BE2C (cell line): ENCODE measurements around the gene NPHP1.

Source experiments
- DNase-seq: peaks from one replicate; pipeline ENCODE4 v3.0.0-alpha.2; 2020
- H3K27me3 ChIP-seq: fragments of 250-450 bp; sonication (Bioruptor Pico); 2 replicates; pipeline ENCODE4 v1.5.1; 2020; ENCODE audit warnings: mild to moderate bottlenecking
- H3K36me3 ChIP-seq: fragments of 250-450 bp; sonication (Bioruptor Pico); 2 replicates; pipeline ENCODE4 v1.5.1; 2020; ENCODE audit warnings: mild to moderate bottlenecking
- H3K4me1 ChIP-seq: fragments of 250-450 bp; sonication (Bioruptor Pico); 2 replicates; pipeline ENCODE4 v1.5.1; 2020
- H3K4me3 ChIP-seq: 2 replicates; pipeline ENCODE4 v1.5.1; 2011; ENCODE audit warnings: low read depth, low read length
- H3K9me3 ChIP-seq: fragments of 250-450 bp; sonication (Bioruptor Pico); 2 replicates; pipeline ENCODE4 v1.5.1; 2020
- TF ChIP-seq, protein P1 (sequence below): IDR thresholded peaks from 2 replicates; pipeline ENCODE4 v1.5.1; 2012; ENCODE audit warnings: mild to moderate bottlenecking, low read depth, low read length

Gene NPHP1

DNA sequence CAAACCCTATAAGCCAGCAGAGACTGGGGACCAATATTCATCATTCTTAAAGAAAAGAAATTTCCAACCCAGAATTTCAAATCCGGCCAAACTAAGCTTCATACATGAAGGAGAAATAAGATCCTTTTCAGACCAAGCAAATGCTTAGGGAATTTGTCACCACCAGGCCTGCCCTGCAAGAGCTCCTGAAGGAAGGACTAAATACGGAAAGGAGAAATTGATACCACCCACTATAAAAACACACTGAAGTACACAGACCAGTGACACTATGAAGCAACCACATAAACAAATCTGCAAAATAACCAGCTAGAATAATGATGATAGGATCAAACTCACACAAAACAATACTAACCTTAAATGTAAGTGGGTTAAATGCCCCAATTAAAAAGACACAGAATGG lies 22.4 kb downstream of the NPHP1 start:
- no peaks in the 10 kb centered on the region for H3K4me1 ChIP-seq
- no peak for DNase-seq

DNA sequence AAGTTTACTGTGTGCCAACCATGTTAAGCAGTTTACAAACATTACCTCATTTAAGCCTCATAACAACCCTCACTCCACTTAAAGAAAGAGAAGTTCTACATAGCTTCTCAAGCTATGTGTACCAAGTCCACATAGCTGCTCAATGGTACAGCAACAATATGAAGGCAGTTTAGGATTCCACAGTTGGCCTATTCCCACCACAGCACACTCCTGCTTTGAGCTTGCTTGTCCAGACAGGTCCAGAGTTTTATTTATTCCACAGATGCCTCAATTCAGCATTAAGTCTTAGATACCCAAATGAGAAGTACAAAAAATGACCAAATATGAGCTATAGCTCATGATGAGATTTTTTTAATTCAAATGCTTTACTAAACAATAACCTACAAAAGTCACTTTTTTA lies 24.8 kb downstream of the NPHP1 start:
- H3K27me3 ChIP-seq = no peaks in the 10 kb centered on the region
- H3K9me3 ChIP-seq = no peaks in the 10 kb centered on the region
- no peak for DNase-seq
- no peaks in the 10 kb centered on the region for H3K4me1 ChIP-seq
- H3K4me3 ChIP-seq = no peak overlapping the region
- TF ChIP-seq, protein P1, sequence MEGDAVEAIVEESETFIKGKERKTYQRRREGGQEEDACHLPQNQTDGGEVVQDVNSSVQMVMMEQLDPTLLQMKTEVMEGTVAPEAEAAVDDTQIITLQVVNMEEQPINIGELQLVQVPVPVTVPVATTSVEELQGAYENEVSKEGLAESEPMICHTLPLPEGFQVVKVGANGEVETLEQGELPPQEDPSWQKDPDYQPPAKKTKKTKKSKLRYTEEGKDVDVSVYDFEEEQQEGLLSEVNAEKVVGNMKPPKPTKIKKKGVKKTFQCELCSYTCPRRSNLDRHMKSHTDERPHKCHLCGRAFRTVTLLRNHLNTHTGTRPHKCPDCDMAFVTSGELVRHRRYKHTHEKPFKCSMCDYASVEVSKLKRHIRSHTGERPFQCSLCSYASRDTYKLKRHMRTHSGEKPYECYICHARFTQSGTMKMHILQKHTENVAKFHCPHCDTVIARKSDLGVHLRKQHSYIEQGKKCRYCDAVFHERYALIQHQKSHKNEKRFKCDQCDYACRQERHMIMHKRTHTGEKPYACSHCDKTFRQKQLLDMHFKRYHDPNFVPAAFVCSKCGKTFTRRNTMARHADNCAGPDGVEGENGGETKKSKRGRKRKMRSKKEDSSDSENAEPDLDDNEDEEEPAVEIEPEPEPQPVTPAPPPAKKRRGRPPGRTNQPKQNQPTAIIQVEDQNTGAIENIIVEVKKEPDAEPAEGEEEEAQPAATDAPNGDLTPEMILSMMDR = no peak
- H3K36me3 ChIP-seq = no peaks in the 10 kb centered on the region

More for the DNA sequence above, 22.4 kb downstream of the NPHP1 start:
- TF ChIP-seq, protein P1 = no peak
- Histone ChIP-seq H3K9me3 (no peaks in the 10 kb centered on the region), H3K4me3 (no peak overlapping the region), H3K27me3 (no peaks in the 10 kb centered on the region), H3K36me3 (no peaks in the 10 kb centered on the region)

DNA sequence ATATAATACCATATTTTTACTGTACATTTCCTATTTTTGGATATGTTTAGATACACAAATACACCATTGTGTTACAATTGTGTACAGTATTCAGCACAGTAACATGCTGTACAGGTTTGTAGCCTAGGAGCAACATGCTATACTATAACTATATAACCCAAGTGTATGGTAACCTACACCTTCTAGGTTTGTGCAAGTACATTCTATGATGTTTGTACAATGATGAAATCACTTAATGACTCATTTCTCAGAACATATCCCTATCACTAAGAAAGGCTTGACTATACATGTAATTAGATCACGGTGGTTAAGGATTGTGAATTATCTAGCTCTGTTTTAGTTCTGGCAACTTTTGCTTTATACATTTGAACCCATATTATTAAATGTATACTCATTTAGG lies 31.3 kb downstream of the NPHP1 start:
- Histone ChIP-seq H3K4me3 (no peak overlapping the region), H3K27me3 (no peaks in the 10 kb centered on the region), H3K36me3 (no peaks in the 10 kb centered on the region), H3K4me1 (no peaks in the 10 kb centered on the region), H3K9me3 (no peaks in the 10 kb centered on the region)
- no peak for DNase-seq
- TF ChIP-seq, protein P1 = no peak

DNA sequence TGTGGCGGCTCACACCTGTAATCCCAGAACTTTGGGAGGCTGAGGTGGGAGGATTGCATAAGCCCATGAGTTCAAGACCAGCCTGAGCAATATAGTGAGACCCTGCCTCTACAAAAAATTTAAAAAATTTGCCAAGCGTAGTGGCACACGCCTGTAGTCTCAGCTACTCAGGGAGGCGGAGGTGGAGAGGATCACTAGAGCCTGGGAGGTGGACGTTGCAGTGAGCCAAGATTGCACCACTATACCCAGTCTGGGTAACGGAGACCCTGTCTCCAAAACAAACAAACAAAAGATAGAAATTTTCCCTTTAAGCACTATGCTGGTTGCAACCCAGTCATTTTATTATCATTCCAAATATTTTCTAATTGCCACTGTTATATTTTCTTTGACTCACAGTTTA lies 32.3 kb downstream of the NPHP1 start:
- Histone ChIP-seq H3K27me3 (no peaks in the 10 kb centered on the region), H3K9me3 (no peaks in the 10 kb centered on the region), H3K36me3 (no peaks in the 10 kb centered on the region), H3K4me1 (no peaks in the 10 kb centered on the region), H3K4me3 (no peak overlapping the region)
- TF ChIP-seq, protein P1 = no peak
- no peak for DNase-seq

DNA sequence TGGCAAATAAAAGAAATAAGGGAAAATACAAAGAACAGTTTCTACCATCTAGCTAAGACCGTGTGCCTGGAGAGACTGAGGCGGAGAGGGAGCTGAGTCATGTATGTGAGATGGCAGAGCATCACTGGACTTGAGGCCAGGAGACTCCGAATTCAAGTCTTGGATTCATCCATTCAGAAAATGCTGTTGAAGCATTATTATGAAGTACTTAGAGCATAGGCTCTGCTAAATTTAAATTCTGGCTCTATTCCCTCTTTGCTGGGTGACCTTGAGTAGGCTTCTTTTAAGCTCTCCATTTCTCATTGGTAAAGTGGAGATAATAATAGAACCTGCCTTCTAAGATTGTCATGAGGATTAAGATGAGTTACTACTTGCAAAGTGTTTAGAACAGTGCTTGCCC lies 34.7 kb downstream of the NPHP1 start:
- no peak for DNase-seq
- Histone ChIP-seq H3K4me3 (no peak overlapping the region), H3K4me1 (no peaks in the 10 kb centered on the region), H3K9me3 (no peaks in the 10 kb centered on the region), H3K36me3 (no peaks in the 10 kb centered on the region), H3K27me3 (no peaks in the 10 kb centered on the region)
- TF ChIP-seq, protein P1 = no peak

- H3K9me3 ChIP-seq = no peaks in the 10 kb centered on the region
- no peak overlapping the region for H3K4me3 ChIP-seq
- no peaks in the 10 kb centered on the region for H3K27me3 ChIP-seq
- TF ChIP-seq, protein P1 = no peak
- no peaks in the 10 kb centered on the region for H3K36me3 ChIP-seq
- no peaks in the 10 kb centered on the region for H3K4me1 ChIP-seq
- no peak for DNase-seq
Measured at GRCh38 chr2:110167326-110168000, 37.4 kb downstream of the NPHP1 start.
